Upper lobe of left lung (tissue), 4 donors: Measurements from ENCODE around the gene ARMH3.

Experiments
- CTCF ChIP-seq, 6 experiments: fragments of 450-650 bp in 4 of 6; fragments of 200-600 bp in 2 of 6; sonication (generic) in 2 of 6; IDR thresholded peaks; one replicate each; pipeline ENCODE4 v1.5.1; 2016 to 2019; ENCODE audit warnings: antibody characterized with exemption in 6 of 6
- POLR2A ChIP-seq, 4 donors: fragments of 450-650 bp; IDR thresholded peaks; one replicate each; pipeline ENCODE4 v1.5.1; 2016 to 2017; ENCODE audit warnings: antibody characterized with exemption in 4 of 4, mild to moderate bottlenecking in 2 of 4
- POLR2AphosphoS5 ChIP-seq, 2 donors: sonication (generic); formaldehyde crosslinking; IDR thresholded peaks; one replicate each; pipeline ENCODE4 v1.5.1; 2017; ENCODE audit warnings: antibody characterized with exemption in 2 of 2

DNA sequence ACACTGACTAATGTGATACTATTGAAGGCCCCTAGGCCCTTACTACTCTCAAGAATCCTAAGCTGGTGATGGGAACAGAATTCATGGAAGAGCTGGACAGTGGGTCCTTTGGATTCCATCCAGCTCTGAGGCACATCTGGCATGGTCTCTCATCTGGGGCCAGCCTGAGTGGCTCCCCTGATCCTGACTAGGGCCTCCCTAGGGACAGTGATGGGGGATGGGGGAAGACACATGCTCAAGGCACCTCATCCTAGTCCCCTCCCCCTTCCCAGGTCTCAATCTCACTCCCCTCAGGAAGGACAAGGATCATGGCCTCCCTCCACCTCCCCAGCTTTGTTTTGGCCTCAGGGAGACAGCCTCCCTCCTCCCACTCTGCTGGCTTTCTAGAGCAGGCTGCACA is 214.1 kb downstream of the ARMH3 start:
- no peak for TF ChIP-seq CTCF (IDR thresholded peaks at IDR 0.05)
- TF ChIP-seq POLR2AphosphoS5 (IDR thresholded peaks at IDR 0.05) = no peak
- TF ChIP-seq POLR2A (IDR thresholded peaks at IDR 0.05) = no peak
